ENCODE results near the gene SPIB. TPM values are rescaled to one million over a fixed set of nuclear protein-coding genes. Genes with fewer than 3 reads are reported as not detected.
A peak's percentile ranks its signal among the peaks of the same experiment; 100 is the strongest.
"Not testable (repeated sequence)": the region's sequence is repeated elsewhere in the genome, so short reads cannot be mapped to it uniquely, and the experiment has no call there.

The SPIB gene
- total RNA-seq, 8 experiments from 2014 or later = 0.09 to 2.6 (median 0.47) TPM; not detected in 2

DNA sequence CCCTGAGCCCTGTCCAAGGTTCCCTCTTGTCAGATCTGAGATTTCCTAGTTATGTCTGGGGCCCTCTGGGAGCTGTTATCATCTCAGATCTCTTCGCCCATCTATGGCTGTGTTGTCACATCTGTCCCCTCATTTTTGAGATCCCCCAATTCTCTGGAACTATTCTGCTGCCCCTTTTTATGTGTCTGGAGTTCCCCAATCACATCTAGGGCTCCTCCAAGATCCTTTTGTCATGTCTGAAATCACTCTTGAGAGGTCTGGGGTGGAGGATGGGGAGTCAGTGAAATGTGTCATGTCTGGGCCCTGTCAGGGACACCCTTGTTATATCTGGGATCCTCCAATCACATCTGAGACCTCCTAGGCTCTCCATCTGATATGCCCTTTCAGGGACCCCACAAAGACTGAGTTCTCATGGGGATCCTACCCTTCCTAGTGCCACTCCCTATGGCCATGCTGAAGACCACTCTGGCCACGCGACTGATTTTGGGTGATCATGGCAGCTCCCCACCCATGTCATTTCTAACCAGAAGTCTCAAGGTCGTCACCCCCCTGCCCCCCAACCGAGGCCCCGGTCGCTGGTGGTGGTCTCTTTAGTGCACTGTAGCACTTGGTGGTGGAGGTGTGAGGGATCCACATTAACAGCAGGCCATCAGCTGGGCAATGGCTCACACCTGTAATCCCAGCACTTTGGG, 10.2 kb downstream of the SPIB start:
- WGBS, 10 experiments = 40 to 75% (median 71%) methylated on average over 1 to 3 of the region's 7 CpGs; no CpG with 5 or more reads in 5 of the 10 experiments
- in situ Hi-C loops (cut with MboI; ENCODE audit: low pct_unique_long_range_greater_than_20kb in 2 of 9, low sequenced_read_pairs in 9 of 9, unreplicated experiment in 9 of 9) = no loop called here
- no peak overlapping the region for H3K27ac ChIP-seq
- ATAC-seq (replicated peaks in 6 of 8) = no peak
- H3K4me1 ChIP-seq (replicated peaks in 1 of 2) = peaks cover 4 to 10% of the 10 kb centered on the region in 2 donors
- H3K4me3 ChIP-seq = no peak overlapping the region

DNA sequence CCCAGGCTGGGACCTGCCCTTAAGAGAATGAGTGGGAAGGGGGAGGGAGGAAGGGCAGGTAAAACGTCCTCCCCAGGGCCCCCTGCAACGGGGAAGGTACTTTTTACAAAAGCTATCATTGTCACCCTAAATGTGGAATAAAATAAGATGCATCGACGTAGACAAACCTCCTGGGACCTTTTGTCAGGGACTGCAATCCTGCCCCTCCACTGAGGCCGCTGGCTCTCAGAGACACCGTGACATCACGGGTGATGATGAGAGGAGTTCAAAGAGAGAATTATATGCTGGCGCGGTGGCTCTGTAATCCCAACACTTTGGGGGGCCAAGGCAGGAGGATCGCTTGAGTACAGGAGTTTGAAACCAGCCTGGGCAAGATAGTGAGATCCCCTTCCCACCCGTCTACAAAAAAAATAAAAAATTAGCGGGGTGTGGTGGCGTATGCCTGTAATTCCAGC, 12.2 kb downstream of the SPIB start:
- ATAC-seq (replicated peaks in 6 of 8) = no peak
- no peak overlapping the region for H3K27ac ChIP-seq
- peaks cover 4 to 10% of the 10 kb centered on the region in 2 donors for H3K4me1 ChIP-seq (replicated peaks in 1 of 2)
- in situ Hi-C loops (cut with MboI; ENCODE audit: low pct_unique_long_range_greater_than_20kb in 2 of 9, low sequenced_read_pairs in 9 of 9, unreplicated experiment in 9 of 9) = no loop called here
- WGBS, 10 experiments = 0 to 65% (median 32%) methylated on average over 1 to 9 of the region's 13 CpGs; no CpG with 5 or more reads in 2 of the 10 experiments
- peak overlapping the region in 1 of 5 donors; percentile 49 for H3K4me3 ChIP-seq

DNA sequence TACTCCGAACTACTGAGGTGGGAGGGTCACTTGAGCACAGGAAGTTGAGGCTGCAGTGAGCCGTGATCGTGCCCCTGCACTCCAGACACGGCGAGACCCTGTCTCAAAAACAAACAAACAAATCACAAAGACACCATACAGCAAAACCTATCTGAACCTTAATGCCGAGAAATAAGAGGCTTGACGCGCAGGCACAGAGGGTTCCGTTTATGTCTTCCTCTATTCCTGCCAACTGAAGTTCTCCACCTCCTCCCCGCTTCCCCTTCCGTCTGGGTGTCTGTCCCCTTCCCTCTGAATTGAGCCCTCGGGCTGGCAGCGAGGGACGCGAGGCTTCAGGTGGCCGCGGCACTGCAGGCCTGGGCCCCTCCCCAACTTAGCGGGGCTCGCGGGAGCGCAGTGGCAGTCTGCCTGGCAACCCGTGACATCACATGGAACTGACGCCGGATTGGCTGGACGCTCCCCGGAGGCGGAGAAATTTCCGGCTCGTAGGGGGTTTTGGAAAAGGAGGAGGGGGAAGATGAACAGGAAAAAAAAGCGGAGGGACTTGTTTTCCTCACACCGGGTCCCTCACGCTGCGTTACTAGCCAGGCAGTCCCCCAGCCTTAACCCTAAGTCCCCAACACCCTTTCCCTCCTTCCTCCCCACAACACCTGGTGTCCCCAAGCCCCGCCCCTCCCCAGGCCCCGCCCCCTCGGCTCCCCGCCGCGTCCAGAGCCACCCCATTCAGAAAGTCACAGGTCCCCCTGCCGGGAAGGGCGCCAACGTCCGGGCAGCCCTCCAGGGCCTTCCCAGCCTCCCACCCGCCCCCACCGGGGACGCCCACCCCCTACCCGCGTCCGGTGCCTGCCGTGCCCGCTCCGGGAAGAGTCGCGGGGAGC, 12.8 kb downstream of the SPIB start:
- no peak overlapping the region for H3K27ac ChIP-seq
- WGBS, 10 experiments = 1 to 67% (median 8%) methylated on average over 1 to 20 of the region's 54 CpGs; no CpG with 5 or more reads in 6 of the 10 experiments
- H3K4me3 ChIP-seq = peak overlapping the region; percentile 48 to 83 (median 59)
- peak; percentile 69 to 95 (median 93) for ATAC-seq (replicated peaks in 6 of 8)
- peaks cover 4 to 10% of the 10 kb centered on the region in 2 donors for H3K4me1 ChIP-seq (replicated peaks in 1 of 2)
- in situ Hi-C loops (cut with MboI; ENCODE audit: low pct_unique_long_range_greater_than_20kb in 2 of 9, low sequenced_read_pairs in 9 of 9, unreplicated experiment in 9 of 9) = no loop called here

DNA sequence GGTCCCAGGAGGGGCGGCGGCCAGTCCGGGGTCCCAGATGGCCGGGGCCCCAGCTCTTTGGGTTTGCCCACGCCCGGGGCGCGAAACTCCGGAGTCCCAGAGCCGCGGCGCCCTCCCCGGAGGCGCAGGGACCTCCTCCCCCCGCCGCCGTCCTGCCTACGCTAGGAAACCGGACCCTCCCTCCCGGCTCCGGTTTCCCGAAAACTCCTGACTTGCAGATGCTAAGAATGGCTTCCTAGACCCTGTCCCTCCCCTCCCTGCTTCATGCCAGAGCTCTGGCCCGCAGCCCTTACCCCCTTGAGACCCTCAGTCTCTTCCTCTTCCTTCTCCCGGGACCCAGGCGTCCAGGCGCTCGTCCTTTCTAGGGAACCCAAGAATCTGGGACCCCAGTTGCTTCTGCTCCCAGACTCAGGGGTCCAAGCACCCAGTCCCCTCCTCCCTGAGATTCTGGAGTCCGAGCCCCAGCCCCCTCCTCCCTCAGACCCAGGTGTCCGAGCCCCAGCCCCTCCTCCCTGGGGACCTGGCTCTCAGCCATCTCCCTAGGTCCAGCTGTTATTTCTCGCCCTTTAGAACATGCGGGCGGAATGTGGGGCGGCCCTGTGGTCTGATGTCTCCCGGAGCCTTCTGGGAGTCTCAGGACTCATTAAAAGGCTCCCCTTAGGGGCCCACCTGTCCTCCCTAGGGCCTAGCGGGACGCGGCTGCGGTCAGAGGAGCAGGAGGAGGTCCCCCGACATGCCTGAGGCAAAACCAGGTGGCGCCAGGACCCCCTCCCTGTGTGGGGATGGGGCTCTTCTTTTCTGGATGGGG, 13.7 kb downstream of the SPIB start, which contains the start of gene MYBPC2:
Gene MYBPC2 (plus strand): TSS at position 672 of the 808 bp plus-strand sequence. CDS start 62 bp downstream, at position 734.
- Histone ChIP-seq H3K4me3 (peak within 1 kb of the TSS; percentile 48 to 83 (median 59)), H3K4me1 (replicated peaks in 1 of 2) (peaks cover 4 to 10% of the 10 kb centered on the region in 2 donors), H3K27ac (no peak within 1 kb of the TSS)
- peak in 3 of 8 experiments; percentile 46 to 55 (median 54) for ATAC-seq (replicated peaks in 6 of 8)
- in situ Hi-C loops (cut with MboI; ENCODE audit: low pct_unique_long_range_greater_than_20kb in 2 of 9, low sequenced_read_pairs in 9 of 9, unreplicated experiment in 9 of 9) = no loop called here
- 31 to 32% methylated on average over 6 to 7 of the region's 40 CpGs; no CpG with 5 or more reads in 8 of the 10 experiments for WGBS, 10 experiments

DNA sequence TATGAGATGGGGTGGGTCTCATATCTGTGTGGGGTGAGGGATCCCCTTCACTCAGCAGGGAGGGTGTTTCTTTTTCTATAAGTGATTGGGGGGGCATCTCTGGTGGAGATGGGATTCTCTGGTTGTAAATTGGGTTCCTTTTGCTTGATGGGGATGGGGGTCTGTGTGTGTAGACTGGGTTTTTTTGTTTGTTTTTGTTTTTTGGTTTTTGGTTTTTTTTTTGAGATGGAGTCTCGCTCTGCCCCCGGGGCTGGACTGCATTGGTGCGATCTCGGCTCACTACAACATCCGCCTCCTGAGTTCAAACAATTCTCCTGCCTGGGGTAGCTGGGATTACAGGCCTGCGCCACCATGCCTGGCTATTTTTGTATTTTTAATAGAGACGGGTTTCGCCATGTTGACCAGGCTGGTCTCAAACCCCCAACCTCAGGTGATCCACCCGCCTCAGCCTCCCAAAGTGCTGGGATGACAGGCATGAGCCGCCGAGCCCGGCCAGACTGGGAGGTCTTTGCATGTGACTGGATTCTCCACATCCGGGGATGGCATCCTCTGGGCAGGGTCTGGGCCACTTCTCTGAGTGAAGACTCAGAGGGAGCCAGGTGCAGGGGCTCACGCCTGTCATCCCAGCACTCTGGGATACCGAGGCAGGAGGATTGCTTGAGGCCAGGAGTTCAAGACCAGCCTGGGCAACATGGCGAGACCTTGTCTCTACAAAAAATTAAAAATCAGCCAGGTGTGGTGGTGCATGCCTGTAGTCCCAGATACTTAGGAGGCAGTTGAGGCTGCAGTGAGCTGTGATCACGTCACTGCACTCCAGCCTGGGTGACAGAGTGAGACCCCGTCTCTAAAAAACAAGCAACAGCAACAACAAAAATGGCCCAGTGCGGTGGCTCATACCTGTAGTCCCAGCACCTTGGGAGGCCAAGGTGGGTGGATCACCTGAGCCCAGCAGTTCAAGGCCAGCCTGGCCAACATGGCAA, 14.8 kb downstream of the SPIB start:
- WGBS, 10 experiments = 40 to 92% (median 79%) methylated on average over 1 to 8 of the region's 19 CpGs; no CpG with 5 or more reads in 4 of the 10 experiments
- peaks cover 0 to 4% of the 10 kb centered on the region in 2 donors for H3K4me1 ChIP-seq (replicated peaks in 1 of 2)
- in situ Hi-C loops (cut with MboI; ENCODE audit: low pct_unique_long_range_greater_than_20kb in 2 of 9, low sequenced_read_pairs in 9 of 9, unreplicated experiment in 9 of 9) = no loop called here
- H3K27ac ChIP-seq = no peak overlapping the region
- ATAC-seq (replicated peaks in 6 of 8) = no peak
- H3K4me3 ChIP-seq = no peak overlapping the region

DNA sequence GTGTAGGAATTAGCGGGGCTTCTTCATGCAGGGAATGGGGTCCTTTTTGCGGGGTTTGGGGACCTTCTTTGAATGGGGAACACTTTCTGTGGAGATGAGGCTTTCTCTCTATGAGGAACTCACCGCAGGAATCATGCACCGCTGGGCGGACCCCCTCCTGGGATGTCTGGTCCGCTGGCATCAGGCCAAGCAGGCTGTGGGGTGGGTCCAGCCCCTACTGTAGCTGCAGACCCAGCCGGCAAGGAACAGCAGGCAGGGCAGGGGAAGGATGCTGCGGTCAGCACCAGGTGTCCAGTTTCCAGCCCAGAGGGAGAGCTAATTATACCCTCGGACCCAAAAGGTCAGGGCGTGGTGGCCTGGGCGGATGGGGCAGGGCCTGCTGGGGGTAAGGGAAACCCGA, 15.8 kb downstream of the SPIB start:
- H3K4me3 ChIP-seq = no peak overlapping the region
- no peak overlapping the region for H3K27ac ChIP-seq
- in situ Hi-C loops (cut with MboI; ENCODE audit: low pct_unique_long_range_greater_than_20kb in 2 of 9, low sequenced_read_pairs in 9 of 9, unreplicated experiment in 9 of 9) = no loop called here
- ATAC-seq (replicated peaks in 6 of 8) = no peak
- H3K4me1 ChIP-seq (replicated peaks in 1 of 2) = peaks cover 0 to 4% of the 10 kb centered on the region in 2 donors
- 5 to 80% (median 45%) methylated on average over 1 to 7 of the region's 12 CpGs; no CpG with 5 or more reads in 5 of the 10 experiments for WGBS, 10 experiments

DNA sequence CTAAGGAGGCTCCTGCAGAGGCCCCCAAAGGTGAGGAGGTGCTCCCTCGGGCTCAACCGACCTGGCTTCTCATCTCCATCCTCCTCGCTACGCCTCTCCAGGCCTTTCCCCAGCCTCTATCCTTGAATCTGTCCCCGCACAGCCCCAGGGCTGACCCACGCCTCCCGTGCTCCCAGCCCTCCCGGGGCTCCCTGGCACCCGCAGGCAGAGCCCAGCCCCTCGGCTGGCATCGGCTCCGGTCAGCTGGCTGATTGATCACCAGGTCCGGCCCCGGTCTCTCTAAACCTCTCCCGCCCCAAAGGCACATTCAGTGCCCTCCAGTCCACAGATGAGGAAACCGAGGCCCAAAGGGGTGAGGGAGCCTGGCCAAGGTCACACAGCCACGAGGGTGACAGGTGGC, 16.5 kb downstream of the SPIB start:
- no peak overlapping the region for H3K27ac ChIP-seq
- 89% methylated on average over 5 of the region's 17 CpGs; no CpG with 5 or more reads in 9 of the 10 experiments for WGBS, 10 experiments
- peaks cover 0 to 4% of the 10 kb centered on the region in 2 donors for H3K4me1 ChIP-seq (replicated peaks in 1 of 2)
- no peak overlapping the region for H3K4me3 ChIP-seq
- ATAC-seq (replicated peaks in 6 of 8) = no peak
- in situ Hi-C loops (cut with MboI; ENCODE audit: low pct_unique_long_range_greater_than_20kb in 2 of 9, low sequenced_read_pairs in 9 of 9, unreplicated experiment in 9 of 9) = no loop called here

DNA sequence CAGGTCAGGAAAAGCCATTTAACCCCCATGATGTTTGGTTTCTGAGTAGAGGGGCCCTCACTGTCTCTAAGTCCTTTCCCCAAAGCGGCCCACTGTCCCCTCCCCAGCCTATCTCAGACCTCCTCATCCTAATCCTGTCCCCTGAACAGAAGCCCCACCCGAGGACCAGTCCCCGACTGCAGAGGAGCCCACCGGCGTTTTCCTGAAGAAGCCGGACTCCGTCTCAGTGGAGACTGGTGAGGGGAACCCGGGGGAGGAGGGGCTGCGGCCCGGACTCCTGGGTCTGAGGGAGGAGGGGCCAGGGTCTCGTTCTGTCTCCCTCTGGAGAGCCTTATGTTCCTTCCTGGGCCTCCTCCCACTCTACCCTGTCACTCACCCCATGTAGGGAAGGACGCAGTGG, 16.9 kb downstream of the SPIB start:
- 80% methylated on average over 1 of the region's 12 CpGs; no CpG with 5 or more reads in 9 of the 10 experiments for whole genome bisulfite sequencing, 10 experiments
- no peak overlapping the region for H3K27ac ChIP-seq
- H3K4me1 ChIP-seq (replicated peaks in 1 of 2) = peaks cover 0 to 4% of the 10 kb centered on the region in 2 donors
- no peak overlapping the region for H3K4me3 ChIP-seq
- in situ Hi-C loops (cut with MboI; ENCODE audit: low pct_unique_long_range_greater_than_20kb in 2 of 9, low sequenced_read_pairs in 9 of 9, unreplicated experiment in 9 of 9) = no loop called here
- ATAC-seq (replicated peaks in 6 of 8) = no peak

DNA sequence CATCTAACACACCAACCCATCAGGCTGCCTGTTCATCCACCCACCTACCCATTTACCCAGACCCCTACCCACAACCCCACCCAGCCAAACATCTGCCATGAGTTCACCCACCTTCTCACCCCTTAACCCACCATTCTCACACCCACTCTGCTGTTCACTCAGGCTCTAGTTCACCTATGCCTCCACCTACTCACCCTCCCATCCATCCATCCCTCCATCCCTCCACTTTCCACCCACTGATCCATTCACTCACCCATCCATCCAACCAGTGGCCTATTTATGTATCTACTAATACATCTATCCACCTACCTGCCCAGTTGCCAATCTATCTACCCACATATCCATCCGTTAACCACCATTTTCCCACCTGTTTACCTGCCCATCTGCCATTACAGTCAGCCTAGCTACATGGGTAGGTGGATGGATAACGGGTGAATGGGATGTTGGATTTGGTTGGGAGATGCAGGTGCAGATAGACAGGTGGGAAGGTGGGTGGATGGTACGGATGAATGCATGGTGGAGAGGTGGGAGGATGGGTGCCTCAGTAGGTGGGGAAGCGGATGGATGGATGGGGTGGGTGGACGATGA, 19.2 kb downstream of the SPIB start:
- 60 to 64% methylated on average over 1 to 4 of the region's 5 CpGs; no CpG with 5 or more reads in 8 of the 10 experiments for WGBS, 10 experiments
- in situ Hi-C loops (cut with MboI; ENCODE audit: low pct_unique_long_range_greater_than_20kb in 2 of 9, low sequenced_read_pairs in 9 of 9, unreplicated experiment in 9 of 9) = no loop called here

DNA sequence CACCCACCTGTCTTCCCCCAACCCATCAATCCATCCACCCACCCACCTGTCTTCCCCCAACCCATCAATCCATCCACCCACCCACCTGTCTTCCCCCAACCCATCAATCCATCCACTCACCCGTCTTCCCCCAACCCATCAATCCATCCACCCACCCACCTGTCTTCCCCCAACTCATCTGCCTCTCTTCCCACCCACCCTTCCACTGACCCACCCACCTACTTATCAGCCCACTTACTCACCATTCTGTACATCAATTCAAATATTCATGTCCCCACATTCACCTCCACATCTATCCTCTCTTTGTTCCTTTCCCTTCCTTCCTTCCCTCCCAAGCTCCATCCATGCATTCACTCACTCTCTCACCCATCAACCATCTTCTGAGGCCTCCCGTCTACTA, 20.4 kb downstream of the SPIB start:
- ATAC-seq (replicated peaks in 6 of 8); H3K27ac ChIP-seq; in situ Hi-C loops (cut with MboI; ENCODE audit: low pct_unique_long_range_greater_than_20kb in 2 of 9, low sequenced_read_pairs in 9 of 9, unreplicated experiment in 9 of 9); H3K4me3 ChIP-seq; H3K4me1 ChIP-seq (replicated peaks in 1 of 2): not testable (repeated sequence)
- WGBS, 10 experiments = no CpG with 5 or more reads among the region's 2 CpGs

More for the DNA sequence above, 19.2 kb downstream of the SPIB start:
- ATAC-seq (replicated peaks in 6 of 8) = no peak
- H3K27ac ChIP-seq = no peak overlapping the region
- no peak overlapping the region for H3K4me3 ChIP-seq
- no peaks in the 10 kb centered on the region for H3K4me1 ChIP-seq (replicated peaks in 1 of 2)

DNA sequence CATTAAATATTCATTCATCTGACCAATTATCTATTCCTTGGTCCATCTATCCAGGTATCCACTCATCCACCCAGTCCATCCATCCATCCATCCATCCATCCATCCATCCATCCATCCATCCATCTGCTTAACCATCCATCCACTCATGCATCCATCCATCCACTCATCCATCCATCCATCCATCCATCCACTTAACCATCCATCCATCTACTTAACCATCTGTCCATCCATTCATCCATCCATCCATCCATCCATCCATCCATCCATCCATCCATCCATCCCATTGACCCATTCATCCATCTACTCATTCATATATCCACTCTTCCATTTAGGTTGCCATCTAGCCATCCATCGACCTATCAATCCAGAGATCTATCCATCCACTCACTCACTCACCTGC, 25.3 kb downstream of the SPIB start:
- no peaks in the 10 kb centered on the region for H3K4me1 ChIP-seq (replicated peaks in 1 of 2)
- WGBS, 10 experiments = 0 to 67% (median 28%) methylated on average over 1 of the region's 1 CpG; no CpG with 5 or more reads in 4 of the 10 experiments
- in situ Hi-C loops (cut with MboI; ENCODE audit: low pct_unique_long_range_greater_than_20kb in 2 of 9, low sequenced_read_pairs in 9 of 9, unreplicated experiment in 9 of 9) = no loop called here
- no peak for ATAC-seq (replicated peaks in 6 of 8)
- no peak overlapping the region for H3K27ac ChIP-seq
- no peak overlapping the region for H3K4me3 ChIP-seq

Data from motor neuron (in vitro differentiated cells).